Activated CD4-positive, alpha-beta T cell treated with anti-CD3 and anti-CD28 coated beads for 24 hours (primary cell): ENCODE data around the gene ZC3H18.

Experiments
- DNase-seq, 2 donors: peaks; one replicate each; pipeline ENCODE4 v3.0.0-alpha.2; 2020; ENCODE audit warnings: low read depth in 2 of 2

The ZC3H18 gene

GRCh38 chr16:88532434-88533241 lies 37.6 kb upstream of the ZC3H18 start:
- DNase-seq, result no peak

- DNase-seq, result no peak
Measured at GRCh38 chr16:88533381-88533917, 36.8 kb upstream of the ZC3H18 start.

GRCh38 chr16:88533932-88534637 lies 36.1 kb upstream of the ZC3H18 start:
- peak; percentile 68 to 72 for DNase-seq

- DNase-seq, result peak in 1 of 2 donors; percentile 20
Measured at GRCh38 chr16:88534638-88535190, 35.5 kb upstream of the ZC3H18 start.

- no peak for DNase-seq
Measured at GRCh38 chr16:88535191-88535856, 34.9 kb upstream of the ZC3H18 start.

GRCh38 chr16:88535857-88536222 lies 34.4 kb upstream of the ZC3H18 start:
- no peak for DNase-seq

GRCh38 chr16:88536510-88536909 lies 33.7 kb upstream of the ZC3H18 start:
- no peak for DNase-seq

- no peak for DNase-seq
Measured at GRCh38 chr16:88536971-88537751, 33.0 kb upstream of the ZC3H18 start.

GRCh38 chr16:88537859-88538258 lies 32.3 kb upstream of the ZC3H18 start:
- DNase-seq, result no peak

GRCh38 chr16:88538366-88539060 lies 31.7 kb upstream of the ZC3H18 start:
- no peak for DNase-seq

- DNase-seq, result no peak
Measured at GRCh38 chr16:88539261-88539651, 30.9 kb upstream of the ZC3H18 start.

GRCh38 chr16:88539652-88540345 lies 30.4 kb upstream of the ZC3H18 start:
- no peak for DNase-seq

GRCh38 chr16:88540346-88540977 lies 29.7 kb upstream of the ZC3H18 start:
- no peak for DNase-seq

- DNase-seq, result no peak
Measured at GRCh38 chr16:88541831-88542616, 28.2 kb upstream of the ZC3H18 start.

GRCh38 chr16:88543230-88543813 lies 26.9 kb upstream of the ZC3H18 start:
- DNase-seq, result no peak

GRCh38 chr16:88545781-88546180 lies 24.4 kb upstream of the ZC3H18 start:
- no peak for DNase-seq

- no peak for DNase-seq
Measured at GRCh38 chr16:88548131-88548874, 21.9 kb upstream of the ZC3H18 start.

GRCh38 chr16:88548985-88549384 lies 21.2 kb upstream of the ZC3H18 start:
- no peak for DNase-seq
